ENCODE results near the gene PRDM16.

GRCh38 chr1:3178279-3178678, 109.3 kb downstream of the PRDM16 start:
- TF ChIP-seq, protein P1, sequence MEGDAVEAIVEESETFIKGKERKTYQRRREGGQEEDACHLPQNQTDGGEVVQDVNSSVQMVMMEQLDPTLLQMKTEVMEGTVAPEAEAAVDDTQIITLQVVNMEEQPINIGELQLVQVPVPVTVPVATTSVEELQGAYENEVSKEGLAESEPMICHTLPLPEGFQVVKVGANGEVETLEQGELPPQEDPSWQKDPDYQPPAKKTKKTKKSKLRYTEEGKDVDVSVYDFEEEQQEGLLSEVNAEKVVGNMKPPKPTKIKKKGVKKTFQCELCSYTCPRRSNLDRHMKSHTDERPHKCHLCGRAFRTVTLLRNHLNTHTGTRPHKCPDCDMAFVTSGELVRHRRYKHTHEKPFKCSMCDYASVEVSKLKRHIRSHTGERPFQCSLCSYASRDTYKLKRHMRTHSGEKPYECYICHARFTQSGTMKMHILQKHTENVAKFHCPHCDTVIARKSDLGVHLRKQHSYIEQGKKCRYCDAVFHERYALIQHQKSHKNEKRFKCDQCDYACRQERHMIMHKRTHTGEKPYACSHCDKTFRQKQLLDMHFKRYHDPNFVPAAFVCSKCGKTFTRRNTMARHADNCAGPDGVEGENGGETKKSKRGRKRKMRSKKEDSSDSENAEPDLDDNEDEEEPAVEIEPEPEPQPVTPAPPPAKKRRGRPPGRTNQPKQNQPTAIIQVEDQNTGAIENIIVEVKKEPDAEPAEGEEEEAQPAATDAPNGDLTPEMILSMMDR (IDR thresholded peaks at IDR 0.05), result no peak
- no peak for TF ChIP-seq POLR2A (IDR thresholded peaks at IDR 0.05)

Data from uterus (tissue), 2 donors.